Panc1 (cell line): ENCODE measurements around the gene CORO2B.

Source experiments
- POLR2AphosphoS5 ChIP-seq: IDR thresholded peaks from 2 replicates; pipeline ENCODE4 v1.6.1; 2012; ENCODE audit warnings: mild to moderate bottlenecking, low read depth, low read length, moderate library complexity
- SIN3A ChIP-seq: IDR thresholded peaks from 2 replicates; pipeline ENCODE4 v1.6.1; 2012; ENCODE audit warnings: low read depth, mild to moderate bottlenecking, low read length, moderate library complexity, borderline replicate concordance; ENCODE audit not compliant: insufficient read depth
- TCF7L2 ChIP-seq: IDR thresholded peaks from 2 replicates; pipeline ENCODE4 v1.6.1; 2011; ENCODE audit warnings: mild to moderate bottlenecking, low read depth, low read length, inconsistent platforms
- TF ChIP-seq, protein P1 (sequence below): fragments of 450-650 bp; IDR thresholded peaks from 2 replicates; pipeline ENCODE4 v1.5.1; 2017; ENCODE audit warnings: mild to moderate bottlenecking
- TF ChIP-seq, protein P2 (sequence below), 2 experiments: IDR thresholded peaks; 2 replicates each; pipeline ENCODE4 v1.6.1; 2011 to 2012; ENCODE audit warnings: low read depth in 2 of 2, control low read depth in 1 of 2, low read length in 1 of 2, mild to moderate bottlenecking in 1 of 2, moderate library complexity in 1 of 2; ENCODE audit not compliant: insufficient read depth in 1 of 2

DNA sequence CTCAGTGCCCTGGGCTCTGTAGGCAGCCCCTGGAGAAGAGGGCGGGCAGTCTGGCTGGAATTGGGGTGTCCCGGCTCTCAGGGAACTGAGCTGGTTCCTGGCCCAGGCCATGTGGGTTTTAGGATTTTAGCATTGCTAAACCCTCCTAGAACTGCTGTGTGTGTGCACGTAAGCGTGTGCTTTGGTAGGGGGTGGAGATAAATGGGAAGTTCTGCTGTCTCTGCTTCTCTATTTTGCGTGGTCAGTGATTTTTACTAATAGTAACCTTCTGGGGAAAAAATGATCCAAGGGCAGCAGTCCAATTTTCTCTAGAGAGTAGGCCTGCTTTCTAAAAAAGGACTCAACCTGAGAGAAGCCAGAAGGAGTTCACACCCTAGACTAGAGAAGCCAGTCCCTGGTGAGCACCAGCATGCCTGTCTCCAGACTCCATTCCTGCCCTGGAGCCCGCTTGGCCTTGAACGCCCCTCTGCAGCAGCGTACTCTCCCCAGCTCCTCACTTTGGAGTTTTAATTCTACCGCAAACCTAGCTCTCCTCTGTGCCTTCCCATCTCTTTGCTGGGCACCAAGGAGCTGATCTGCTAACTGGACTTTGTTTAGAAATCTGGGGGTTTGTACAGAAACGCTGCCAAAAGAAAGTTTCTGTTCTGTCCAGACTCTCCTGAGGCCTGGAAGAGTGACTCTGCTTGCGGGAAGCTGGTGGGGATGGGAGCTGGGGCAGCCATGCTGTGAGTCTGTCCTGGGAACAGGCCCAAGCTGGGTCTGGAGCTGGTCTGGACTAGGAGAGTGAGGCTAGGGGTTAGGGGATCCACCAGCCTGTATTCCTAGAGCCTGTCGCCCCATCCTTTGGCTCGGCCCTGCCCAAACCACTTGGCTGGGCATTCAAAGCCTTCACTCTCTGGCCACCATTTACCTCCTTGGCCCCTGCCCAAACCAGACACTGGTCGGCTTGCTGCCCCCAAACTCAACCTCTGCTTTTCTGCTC is 19.7 kb downstream of the CORO2B start:
- TF ChIP-seq, protein P1, sequence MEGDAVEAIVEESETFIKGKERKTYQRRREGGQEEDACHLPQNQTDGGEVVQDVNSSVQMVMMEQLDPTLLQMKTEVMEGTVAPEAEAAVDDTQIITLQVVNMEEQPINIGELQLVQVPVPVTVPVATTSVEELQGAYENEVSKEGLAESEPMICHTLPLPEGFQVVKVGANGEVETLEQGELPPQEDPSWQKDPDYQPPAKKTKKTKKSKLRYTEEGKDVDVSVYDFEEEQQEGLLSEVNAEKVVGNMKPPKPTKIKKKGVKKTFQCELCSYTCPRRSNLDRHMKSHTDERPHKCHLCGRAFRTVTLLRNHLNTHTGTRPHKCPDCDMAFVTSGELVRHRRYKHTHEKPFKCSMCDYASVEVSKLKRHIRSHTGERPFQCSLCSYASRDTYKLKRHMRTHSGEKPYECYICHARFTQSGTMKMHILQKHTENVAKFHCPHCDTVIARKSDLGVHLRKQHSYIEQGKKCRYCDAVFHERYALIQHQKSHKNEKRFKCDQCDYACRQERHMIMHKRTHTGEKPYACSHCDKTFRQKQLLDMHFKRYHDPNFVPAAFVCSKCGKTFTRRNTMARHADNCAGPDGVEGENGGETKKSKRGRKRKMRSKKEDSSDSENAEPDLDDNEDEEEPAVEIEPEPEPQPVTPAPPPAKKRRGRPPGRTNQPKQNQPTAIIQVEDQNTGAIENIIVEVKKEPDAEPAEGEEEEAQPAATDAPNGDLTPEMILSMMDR, result no peak
- TF ChIP-seq POLR2AphosphoS5 (no peak), TCF7L2 (no peak), SIN3A (no peak)
- TF ChIP-seq, protein P2, sequence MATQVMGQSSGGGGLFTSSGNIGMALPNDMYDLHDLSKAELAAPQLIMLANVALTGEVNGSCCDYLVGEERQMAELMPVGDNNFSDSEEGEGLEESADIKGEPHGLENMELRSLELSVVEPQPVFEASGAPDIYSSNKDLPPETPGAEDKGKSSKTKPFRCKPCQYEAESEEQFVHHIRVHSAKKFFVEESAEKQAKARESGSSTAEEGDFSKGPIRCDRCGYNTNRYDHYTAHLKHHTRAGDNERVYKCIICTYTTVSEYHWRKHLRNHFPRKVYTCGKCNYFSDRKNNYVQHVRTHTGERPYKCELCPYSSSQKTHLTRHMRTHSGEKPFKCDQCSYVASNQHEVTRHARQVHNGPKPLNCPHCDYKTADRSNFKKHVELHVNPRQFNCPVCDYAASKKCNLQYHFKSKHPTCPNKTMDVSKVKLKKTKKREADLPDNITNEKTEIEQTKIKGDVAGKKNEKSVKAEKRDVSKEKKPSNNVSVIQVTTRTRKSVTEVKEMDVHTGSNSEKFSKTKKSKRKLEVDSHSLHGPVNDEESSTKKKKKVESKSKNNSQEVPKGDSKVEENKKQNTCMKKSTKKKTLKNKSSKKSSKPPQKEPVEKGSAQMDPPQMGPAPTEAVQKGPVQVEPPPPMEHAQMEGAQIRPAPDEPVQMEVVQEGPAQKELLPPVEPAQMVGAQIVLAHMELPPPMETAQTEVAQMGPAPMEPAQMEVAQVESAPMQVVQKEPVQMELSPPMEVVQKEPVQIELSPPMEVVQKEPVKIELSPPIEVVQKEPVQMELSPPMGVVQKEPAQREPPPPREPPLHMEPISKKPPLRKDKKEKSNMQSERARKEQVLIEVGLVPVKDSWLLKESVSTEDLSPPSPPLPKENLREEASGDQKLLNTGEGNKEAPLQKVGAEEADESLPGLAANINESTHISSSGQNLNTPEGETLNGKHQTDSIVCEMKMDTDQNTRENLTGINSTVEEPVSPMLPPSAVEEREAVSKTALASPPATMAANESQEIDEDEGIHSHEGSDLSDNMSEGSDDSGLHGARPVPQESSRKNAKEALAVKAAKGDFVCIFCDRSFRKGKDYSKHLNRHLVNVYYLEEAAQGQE (IDR thresholded peaks at IDR 0.05; ENCODE audit: insufficient read depth in 1 of 2, low read depth in 2 of 2, low read length in 1 of 2), result no peak
